Measurements from ENCODE around the gene GALNT14.

Gene GALNT14

GRCh38 chr2:31066551-31066950 is 71.7 kb downstream of the GALNT14 start:
- H3K27ac ChIP-seq = no peak overlapping the region
- TF ChIP-seq ZFX (IDR thresholded peaks at IDR 0.05; ENCODE audit: borderline replicate concordance) (no peak), CTCF (IDR thresholded peaks at IDR 0.05) (no peak)

GRCh38 chr2:31066086-31066485 is 72.2 kb downstream of the GALNT14 start:
- no peak for TF ChIP-seq ZFX (IDR thresholded peaks at IDR 0.05; ENCODE audit: borderline replicate concordance)
- H3K27ac ChIP-seq = no peak overlapping the region

- TF ChIP-seq CTCF (IDR thresholded peaks at IDR 0.05) (no peak), ZFX (IDR thresholded peaks at IDR 0.05; ENCODE audit: borderline replicate concordance) (no peak)
- no peak overlapping the region for H3K27ac ChIP-seq
Observed at GRCh38 chr2:31065356-31065755, 72.9 kb downstream of the GALNT14 start.

- TF ChIP-seq ZFX (IDR thresholded peaks at IDR 0.05; ENCODE audit: borderline replicate concordance) (no peak), CTCF (IDR thresholded peaks at IDR 0.05) (no peak)
- H3K27ac ChIP-seq = no peak overlapping the region
Observed at GRCh38 chr2:31060397-31060796, 77.8 kb downstream of the GALNT14 start.

- TF ChIP-seq ZFX (IDR thresholded peaks at IDR 0.05; ENCODE audit: borderline replicate concordance) = no peak
- TF ChIP-seq CTCF (IDR thresholded peaks at IDR 0.05) = no peak
- no peak overlapping the region for H3K27ac ChIP-seq
Observed at GRCh38 chr2:31058096-31059035, 79.9 kb downstream of the GALNT14 start.

GRCh38 chr2:31057691-31058090 is 80.5 kb downstream of the GALNT14 start:
- TF ChIP-seq ZFX (IDR thresholded peaks at IDR 0.05; ENCODE audit: borderline replicate concordance) (no peak), CTCF (IDR thresholded peaks at IDR 0.05) (no peak)
- H3K27ac ChIP-seq = no peak overlapping the region

GRCh38 chr2:31055938-31056337 is 82.3 kb downstream of the GALNT14 start:
- no peak overlapping the region for H3K27ac ChIP-seq

More at GRCh38 chr2:31055938-31056337, 82.3 kb downstream of the GALNT14 start:
- TF ChIP-seq ZFX (IDR thresholded peaks at IDR 0.05; ENCODE audit: borderline replicate concordance) (no peak), CTCF (IDR thresholded peaks at IDR 0.05) (no peak)

All from 22Rv1 (cell line).